ENCODE results near the gene MMP28. TPM values are rescaled to one million over a fixed set of nuclear protein-coding genes. Genes with fewer than 3 reads are reported as not detected.

Gene MMP28
- total RNA-seq, 2 experiments from 2014 or later = not detected

- H3K36me3 ChIP-seq (ENCODE audit: insufficient read depth, low read length) = no peaks in the 10 kb centered on the region
- no peak for DNase-seq (ENCODE audit: low spot score)
- no peaks in the 10 kb centered on the region for H4K20me1 ChIP-seq (ENCODE audit: insufficient read depth, low read length)
- H3K4me2 ChIP-seq (ENCODE audit: low read length) = no peak overlapping the region
- POLR2A ChIA-PET = interaction anchor here (0.6 to 0.7 kb wide), 2 partner anchors 92 to 640 kb away, joined by 3 to 6 read pairs; no protein-coding TSS in a partner anchor
- H3K9me3 ChIP-seq (ENCODE audit: low read length) = no peaks in the 10 kb centered on the region
- H3K4me3 ChIP-seq (ENCODE audit: low read depth, low read length, poor library complexity, severe bottlenecking) = no peak overlapping the region
- intact Hi-C loops (cut with micrococcal nuclease; ENCODE audit: unreplicated experiment) = no loop called here
- no TSS peak for BruUV-seq (replicated peaks)
- no peak overlapping the region for H3K27ac ChIP-seq (ENCODE audit: low read depth, low read length, poor library complexity, severe bottlenecking)
- no peak for TF ChIP-seq EZH2phosphoT487 (IDR thresholded peaks at IDR 0.05; ENCODE audit: borderline replicate concordance, low read depth, low read length)
- no peak for TF ChIP-seq CTCF (conservative IDR thresholded peaks at IDR 0.05; ENCODE audit: low read length)
- H2AFZ ChIP-seq (ENCODE audit: low read length) = no peak overlapping the region
- no peaks in the 10 kb centered on the region for H3K9me2 ChIP-seq (ENCODE audit: insufficient read depth, low read length)
- H3K79me2 ChIP-seq (ENCODE audit: insufficient read depth, low read depth, low read length) = no peaks in the 10 kb centered on the region
- H3K4me1 ChIP-seq (ENCODE audit: insufficient read depth, low read length, poor library complexity, severe bottlenecking) = no peaks in the 10 kb centered on the region
- CTCF ChIA-PET (ENCODE audit: unreplicated experiment) = interaction anchor here (0.9 to 1.2 kb wide), 2 partner anchors 17 to 22 kb away, joined by 3 to 4 read pairs; no protein-coding TSS in a partner anchor
Observed at GRCh38 chr17:35780950-35781349, 14.5 kb downstream of the MMP28 start.

GRCh38 chr17:35778641-35779196, 16.7 kb downstream of the MMP28 start:
- Histone ChIP-seq H3K9me3 (ENCODE audit: low read length) (no peaks in the 10 kb centered on the region), H3K27ac (ENCODE audit: low read depth, low read length, poor library complexity, severe bottlenecking) (no peak overlapping the region), H3K4me2 (ENCODE audit: low read length) (no peak overlapping the region), H3K4me3 (ENCODE audit: low read depth, low read length, poor library complexity, severe bottlenecking) (no peak overlapping the region), H3K4me1 (ENCODE audit: insufficient read depth, low read length, poor library complexity, severe bottlenecking) (no peaks in the 10 kb centered on the region), H3K9me2 (ENCODE audit: insufficient read depth, low read length) (no peaks in the 10 kb centered on the region), H4K20me1 (ENCODE audit: insufficient read depth, low read length) (no peaks in the 10 kb centered on the region), H2AFZ (ENCODE audit: low read length) (no peak overlapping the region), H3K36me3 (ENCODE audit: insufficient read depth, low read length) (no peaks in the 10 kb centered on the region), H3K79me2 (ENCODE audit: insufficient read depth, low read depth, low read length) (no peaks in the 10 kb centered on the region)
- ChIA-PET POLR2A (no interaction called here), CTCF (ENCODE audit: unreplicated experiment) (no interaction called here)
- intact Hi-C loops (cut with micrococcal nuclease; ENCODE audit: unreplicated experiment) = no loop called here
- BruUV-seq (replicated peaks) = no TSS peak
- DNase-seq (ENCODE audit: low spot score) = no peak
- TF ChIP-seq EZH2phosphoT487 (IDR thresholded peaks at IDR 0.05; ENCODE audit: borderline replicate concordance, low read depth, low read length) (no peak), CTCF (conservative IDR thresholded peaks at IDR 0.05; ENCODE audit: low read length) (no peak)

GRCh38 chr17:35775583-35775982, 19.9 kb downstream of the MMP28 start:
- ChIA-PET CTCF (ENCODE audit: unreplicated experiment) (no interaction called here), POLR2A (no interaction called here)
- no TSS peak for BruUV-seq (replicated peaks)
- Histone ChIP-seq H3K4me3 (ENCODE audit: low read depth, low read length, poor library complexity, severe bottlenecking) (no peak overlapping the region), H3K4me2 (ENCODE audit: low read length) (no peak overlapping the region), H3K9me3 (ENCODE audit: low read length) (no peaks in the 10 kb centered on the region), H3K36me3 (ENCODE audit: insufficient read depth, low read length) (no peaks in the 10 kb centered on the region), H2AFZ (ENCODE audit: low read length) (no peak overlapping the region), H4K20me1 (ENCODE audit: insufficient read depth, low read length) (no peaks in the 10 kb centered on the region), H3K27ac (ENCODE audit: low read depth, low read length, poor library complexity, severe bottlenecking) (no peak overlapping the region), H3K79me2 (ENCODE audit: insufficient read depth, low read depth, low read length) (no peaks in the 10 kb centered on the region), H3K4me1 (ENCODE audit: insufficient read depth, low read length, poor library complexity, severe bottlenecking) (no peaks in the 10 kb centered on the region), H3K9me2 (ENCODE audit: insufficient read depth, low read length) (no peaks in the 10 kb centered on the region)
- no peak for TF ChIP-seq CTCF (conservative IDR thresholded peaks at IDR 0.05; ENCODE audit: low read length)
- TF ChIP-seq EZH2phosphoT487 (IDR thresholded peaks at IDR 0.05; ENCODE audit: borderline replicate concordance, low read depth, low read length) = no peak
- intact Hi-C loops (cut with micrococcal nuclease; ENCODE audit: unreplicated experiment) = no loop called here
- no peak for DNase-seq (ENCODE audit: low spot score)
